Smooth muscle cell (in vitro differentiated cells): ENCODE data around the gene B3GALT2. TPM values are rescaled to one million over a fixed set of nuclear protein-coding genes. Genes with fewer than 3 reads are reported as not detected.

Source experiments
- DNase-seq: peaks from one replicate; lab custom pipeline; 2025; ENCODE audit not compliant: unreplicated experiment; lab: John Stamatoyannopoulos, UW
- H2AFZ ChIP-seq: fragments of 200-600 bp; sonication (generic); 2 replicates; pipeline ENCODE4 v1.6.0; 2016; ENCODE audit warnings: antibody characterized with exemption, low read depth, mild to moderate bottlenecking
- H3F3A ChIP-seq: fragments of 200-600 bp; sonication (generic); 2 replicates; pipeline ENCODE4 v1.6.0; 2017; ENCODE audit warnings: antibody characterized with exemption, low read depth
- H3K27ac ChIP-seq: fragments of 200-600 bp; sonication (generic); 2 replicates; pipeline ENCODE4 v1.5.1; 2016; ENCODE audit warnings: low read depth, mild to moderate bottlenecking
- H3K27me3 ChIP-seq: fragments of 200-600 bp; sonication (generic); 2 replicates; pipeline ENCODE4 v1.6.1; 2016; ENCODE audit warnings: low read depth, mild to moderate bottlenecking
- H3K36me3 ChIP-seq: fragments of 200-600 bp; sonication (generic); 2 replicates; pipeline ENCODE4 v1.5.1; 2016; ENCODE audit warnings: low read depth
- H3K4me1 ChIP-seq: fragments of 200-600 bp; sonication (generic); 2 replicates; pipeline ENCODE4 v1.5.1; 2016; ENCODE audit warnings: low read depth
- H3K4me2 ChIP-seq: fragments of 200-600 bp; sonication (generic); 2 replicates; pipeline ENCODE4 v1.6.0; 2016; ENCODE audit warnings: mild to moderate bottlenecking
- H3K4me3 ChIP-seq: fragments of 200-600 bp; sonication (generic); 2 replicates; pipeline ENCODE4 v1.5.1; 2016; ENCODE audit warnings: mild to moderate bottlenecking
- H3K79me2 ChIP-seq: fragments of 200-600 bp; sonication (generic); 2 replicates; pipeline ENCODE4 v1.6.0; 2016; ENCODE audit warnings: low read depth, mild to moderate bottlenecking
- H3K9ac ChIP-seq: fragments of 200-600 bp; sonication (generic); 2 replicates; pipeline ENCODE4 v1.6.0; 2016; ENCODE audit warnings: low read depth
- H3K9me3 ChIP-seq: fragments of 200-600 bp; sonication (generic); replicated peaks from 2 replicates; pipeline ENCODE4 v1.5.1; 2016; ENCODE audit warnings: low read depth
- H4K20me1 ChIP-seq: fragments of 200-600 bp; sonication (generic); 2 replicates; pipeline ENCODE4 v1.6.0; 2016; ENCODE audit warnings: low read depth
- whole genome bisulfite sequencing: methylation state at CpG from one replicate; pipeline ENCODE4 v1.1.7; 2016; ENCODE audit warnings: low lambda C conversion rate; 5-methylcytosine and 5-hydroxymethylcytosine counted together
- polyA plus RNA-seq: library from polyadenylated mRNA; unstranded; fragments of >200 nt; fragmentation: Nextera tagmentation; extraction: Ambion mirVana; gene quantifications from 2 replicates; pipeline ENCODE4 v1.2.1, GENCODE V29; 2016
- total RNA-seq: library from RNA; depleted of rRNA; stranded (reverse); fragments of >200 nt; gene quantifications from 2 replicates; pipeline ENCODE4 v1.2.3, GENCODE V29; 2014
- TF ChIP-seq, protein P1 (sequence below): fragments of 200-600 bp; sonication (generic); IDR thresholded peaks from 2 replicates; pipeline ENCODE4 v1.5.1; 2017; ENCODE audit warnings: borderline replicate concordance, mild to moderate bottlenecking, antibody characterized with exemption; ENCODE audit not compliant: insufficient read depth, poor library complexity, severe bottlenecking

Gene B3GALT2
- total and polyA plus RNA-seq, 2 experiments from 2014 or later: not detected

- no peaks in the 10 kb centered on the region for H3K9me3 ChIP-seq
- H3K27me3 ChIP-seq: no peaks in the 10 kb centered on the region
- peaks cover 60% of the 10 kb centered on the region for H3K79me2 ChIP-seq
- 91% methylated on average over 4 of the region's 4 CpGs for WGBS
- H3K36me3 ChIP-seq: no peaks in the 10 kb centered on the region
- H3K27ac ChIP-seq: no peak overlapping the region
- H2AFZ ChIP-seq: no peak overlapping the region
- H3K4me3 ChIP-seq: no peak overlapping the region
- H4K20me1 ChIP-seq: peaks cover 96% of the 10 kb centered on the region
- no peaks in the 10 kb centered on the region for H3F3A ChIP-seq
- TF ChIP-seq, protein P1, sequence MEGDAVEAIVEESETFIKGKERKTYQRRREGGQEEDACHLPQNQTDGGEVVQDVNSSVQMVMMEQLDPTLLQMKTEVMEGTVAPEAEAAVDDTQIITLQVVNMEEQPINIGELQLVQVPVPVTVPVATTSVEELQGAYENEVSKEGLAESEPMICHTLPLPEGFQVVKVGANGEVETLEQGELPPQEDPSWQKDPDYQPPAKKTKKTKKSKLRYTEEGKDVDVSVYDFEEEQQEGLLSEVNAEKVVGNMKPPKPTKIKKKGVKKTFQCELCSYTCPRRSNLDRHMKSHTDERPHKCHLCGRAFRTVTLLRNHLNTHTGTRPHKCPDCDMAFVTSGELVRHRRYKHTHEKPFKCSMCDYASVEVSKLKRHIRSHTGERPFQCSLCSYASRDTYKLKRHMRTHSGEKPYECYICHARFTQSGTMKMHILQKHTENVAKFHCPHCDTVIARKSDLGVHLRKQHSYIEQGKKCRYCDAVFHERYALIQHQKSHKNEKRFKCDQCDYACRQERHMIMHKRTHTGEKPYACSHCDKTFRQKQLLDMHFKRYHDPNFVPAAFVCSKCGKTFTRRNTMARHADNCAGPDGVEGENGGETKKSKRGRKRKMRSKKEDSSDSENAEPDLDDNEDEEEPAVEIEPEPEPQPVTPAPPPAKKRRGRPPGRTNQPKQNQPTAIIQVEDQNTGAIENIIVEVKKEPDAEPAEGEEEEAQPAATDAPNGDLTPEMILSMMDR: no peak
- no peak for DNase-seq
- H3K4me1 ChIP-seq: no peaks in the 10 kb centered on the region
- H3K9ac ChIP-seq: no peak overlapping the region
- H3K4me2 ChIP-seq: no peak overlapping the region
Observed at GRCh38 chr1:193179094-193179493, 7.3 kb downstream of the B3GALT2 start.

- Histone ChIP-seq H2AFZ (no peak overlapping the region), H3K9ac (no peak overlapping the region), H3K79me2 (peaks cover 65% of the 10 kb centered on the region), H3K4me1 (no peaks in the 10 kb centered on the region), H3F3A (no peaks in the 10 kb centered on the region), H3K27ac (no peak overlapping the region), H4K20me1 (peaks cover 92% of the 10 kb centered on the region), H3K9me3 (no peaks in the 10 kb centered on the region), H3K27me3 (no peaks in the 10 kb centered on the region), H3K36me3 (no peaks in the 10 kb centered on the region), H3K4me2 (no peak overlapping the region), H3K4me3 (no peak overlapping the region)
- TF ChIP-seq, protein P1: no peak
- DNase-seq: no peak
Observed at GRCh38 chr1:193176788-193177187, 9.6 kb downstream of the B3GALT2 start.

- H3K27me3 ChIP-seq: no peaks in the 10 kb centered on the region
- no peaks in the 10 kb centered on the region for H3K36me3 ChIP-seq
- H3K4me3 ChIP-seq: no peak overlapping the region
- H3K27ac ChIP-seq: no peak overlapping the region
- 83% methylated on average over 1 of the region's 1 CpG for WGBS
- no peaks in the 10 kb centered on the region for H3K4me1 ChIP-seq
- H4K20me1 ChIP-seq: peaks cover 86% of the 10 kb centered on the region
- H2AFZ ChIP-seq: no peak overlapping the region
- TF ChIP-seq, protein P1: no peak
- no peak overlapping the region for H3K9ac ChIP-seq
- H3K9me3 ChIP-seq: no peaks in the 10 kb centered on the region
- DNase-seq: no peak
- no peak overlapping the region for H3K4me2 ChIP-seq
- H3F3A ChIP-seq: no peaks in the 10 kb centered on the region
- H3K79me2 ChIP-seq: peaks cover 72% of the 10 kb centered on the region
Observed at GRCh38 chr1:193176113-193176512, 10.3 kb downstream of the B3GALT2 start.

DNA sequence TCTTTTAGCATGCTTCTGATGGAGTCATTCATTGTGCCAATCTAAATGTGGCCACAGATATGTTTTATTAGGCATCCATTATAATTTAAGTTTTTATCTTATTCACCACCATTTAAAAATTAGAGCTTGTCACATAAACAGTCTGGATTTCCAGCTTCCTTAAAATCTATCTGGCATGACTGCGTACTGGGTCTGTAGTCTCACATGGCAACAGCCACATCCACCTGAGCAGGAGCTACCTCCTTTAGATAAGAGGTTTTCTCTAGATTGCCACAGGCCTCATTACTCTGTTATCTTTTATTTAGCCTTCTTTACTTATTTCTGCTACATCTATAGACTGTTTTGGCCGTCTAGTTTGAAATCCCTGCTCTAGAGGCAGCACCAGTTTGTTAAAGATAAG, 29.1 kb downstream of the B3GALT2 start:
- no peak for DNase-seq
- Histone ChIP-seq H3K4me2 (no peak overlapping the region), H3K79me2 (peaks cover 45% of the 10 kb centered on the region), H3K9me3 (no peaks in the 10 kb centered on the region), H3K9ac (no peak overlapping the region), H3K27ac (no peak overlapping the region), H3K4me3 (no peak overlapping the region), H3K4me1 (no peaks in the 10 kb centered on the region), H3F3A (no peaks in the 10 kb centered on the region), H3K27me3 (no peaks in the 10 kb centered on the region), H3K36me3 (peaks cover 18% of the 10 kb centered on the region), H4K20me1 (peaks cover 54% of the 10 kb centered on the region), H2AFZ (no peak overlapping the region)
- 68% methylated on average over 2 of the region's 2 CpGs for WGBS
- TF ChIP-seq, protein P1: no peak
